HG03460 (cell line): Measurements from ENCODE around the gene FZD1.
"Not testable (repeated sequence)": the region's sequence is repeated elsewhere in the genome, so short reads cannot be mapped to it uniquely, and the experiment has no call there.

Experiments used
- ATAC-seq: cut with Tn5 transposase; IDR thresholded peaks from one replicate; pipeline ENCODE4 v1.9.1; 2021; ENCODE audit not compliant: unreplicated experiment

The FZD1 gene

GRCh38 chr7:91295576-91295975, 31.3 kb downstream of the FZD1 start:
- no peak for ATAC-seq

DNA sequence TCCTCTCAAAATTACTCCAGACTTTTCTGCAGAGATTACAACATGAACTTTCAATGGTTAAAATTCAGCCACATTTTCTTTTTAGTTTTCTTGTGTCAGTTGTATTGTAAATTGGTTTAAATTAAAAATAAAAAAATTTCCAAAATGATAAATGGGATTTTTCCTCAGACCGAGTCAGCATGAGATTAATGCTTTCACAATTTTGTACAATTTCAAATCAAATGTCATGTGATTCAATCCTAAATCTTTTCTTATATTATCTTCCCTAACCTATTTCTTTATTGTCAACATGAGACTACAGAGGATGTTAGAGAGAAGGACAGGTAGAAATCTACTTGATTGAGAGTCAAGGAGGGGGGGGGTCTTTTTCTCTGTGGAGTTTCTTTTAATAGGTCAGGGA, 33.7 kb downstream of the FZD1 start:
- ATAC-seq: no peak

- ATAC-seq: no peak
Measured at GRCh38 chr7:91299952-91300775, 35.9 kb downstream of the FZD1 start.

DNA sequence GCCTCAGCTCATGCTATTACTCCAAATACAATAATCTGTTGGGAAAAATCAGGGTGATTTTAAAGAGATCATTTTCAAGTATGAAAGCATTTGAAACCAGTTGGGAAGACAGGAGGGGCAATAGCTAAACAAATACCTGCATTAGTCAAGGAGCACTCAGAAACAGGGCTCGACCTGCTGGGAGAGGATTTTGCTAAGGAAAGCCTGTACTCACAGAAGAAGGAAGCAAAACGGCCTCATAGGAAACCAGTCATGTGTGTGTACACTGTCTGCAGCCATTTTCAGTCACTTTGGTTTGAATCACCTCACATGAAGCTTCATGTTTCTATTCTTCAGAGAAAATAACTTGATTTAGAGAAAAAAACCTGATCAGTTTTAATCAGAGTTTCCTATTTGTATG, 38.6 kb downstream of the FZD1 start:
- ATAC-seq: no peak

GRCh38 chr7:91306266-91306665, 42.0 kb downstream of the FZD1 start:
- ATAC-seq: no peak

DNA sequence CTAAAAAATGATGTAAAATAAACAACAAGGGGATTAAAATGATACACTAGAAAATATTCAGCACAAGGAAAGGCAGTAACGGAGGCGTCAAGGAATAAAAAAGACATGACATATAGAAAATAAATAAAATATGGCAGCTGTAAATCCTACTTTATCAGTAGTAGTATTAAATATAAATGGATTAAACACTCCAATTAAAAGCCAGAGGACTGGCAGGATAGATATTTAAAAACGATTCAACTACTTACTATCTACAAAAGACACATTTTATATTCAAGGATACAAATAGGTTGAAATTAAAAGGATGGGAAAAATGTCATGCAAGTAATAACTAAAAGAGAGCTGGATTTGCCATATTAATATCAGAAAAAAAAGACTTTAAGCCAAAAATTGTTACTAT, 43.2 kb downstream of the FZD1 start:
- ATAC-seq: no peak

DNA sequence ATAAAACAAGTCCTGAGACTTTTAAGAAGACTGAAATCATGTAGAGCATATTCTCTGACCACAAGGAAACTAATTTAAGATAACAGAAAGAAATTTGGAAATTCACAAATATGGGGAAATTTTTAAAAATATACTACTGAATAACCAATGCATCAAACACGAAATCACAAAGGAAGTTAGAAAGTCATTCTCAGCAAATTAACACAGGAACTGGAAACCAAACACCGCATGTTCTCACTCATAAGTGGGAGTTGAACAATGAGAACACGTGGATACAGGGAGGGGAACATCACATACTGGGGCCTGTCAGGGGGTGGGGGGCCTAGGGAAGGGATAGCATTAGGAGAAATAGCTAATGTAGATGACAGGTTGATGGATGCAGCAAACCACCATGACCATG, 44.0 kb downstream of the FZD1 start:
- ATAC-seq: not testable (repeated sequence)

DNA sequence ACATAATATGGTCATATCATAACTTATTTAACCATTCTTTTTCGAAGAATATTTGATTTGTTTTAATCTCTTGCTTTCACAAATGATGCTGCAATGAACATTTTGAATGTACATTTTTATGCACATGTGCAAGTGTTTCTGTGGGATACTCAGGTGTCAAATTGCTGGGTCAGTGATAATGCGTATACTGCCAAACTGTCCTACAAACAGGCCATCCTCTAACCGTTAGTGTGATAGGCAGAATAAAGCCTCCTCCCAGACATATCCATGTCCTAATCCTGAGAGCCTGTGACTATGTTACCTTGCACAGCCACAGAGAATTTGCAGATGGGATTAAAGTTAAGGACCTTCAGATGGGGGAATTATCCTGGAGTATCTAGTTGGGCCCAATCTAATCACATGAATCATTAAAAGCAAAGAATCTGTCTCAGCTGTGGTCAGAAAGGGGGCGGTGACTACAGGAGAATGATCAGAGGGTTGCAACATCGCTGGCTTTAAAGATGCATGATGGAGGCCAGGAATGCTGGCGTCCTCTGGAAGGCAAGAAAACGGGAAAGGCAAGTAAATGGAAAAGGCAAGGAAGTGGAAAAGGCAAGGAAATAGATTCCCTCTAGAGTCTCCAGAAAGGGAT, 46.7 kb downstream of the FZD1 start:
- no peak for ATAC-seq

- ATAC-seq: no peak
Measured at GRCh38 chr7:91311839-91312238, 47.6 kb downstream of the FZD1 start.

DNA sequence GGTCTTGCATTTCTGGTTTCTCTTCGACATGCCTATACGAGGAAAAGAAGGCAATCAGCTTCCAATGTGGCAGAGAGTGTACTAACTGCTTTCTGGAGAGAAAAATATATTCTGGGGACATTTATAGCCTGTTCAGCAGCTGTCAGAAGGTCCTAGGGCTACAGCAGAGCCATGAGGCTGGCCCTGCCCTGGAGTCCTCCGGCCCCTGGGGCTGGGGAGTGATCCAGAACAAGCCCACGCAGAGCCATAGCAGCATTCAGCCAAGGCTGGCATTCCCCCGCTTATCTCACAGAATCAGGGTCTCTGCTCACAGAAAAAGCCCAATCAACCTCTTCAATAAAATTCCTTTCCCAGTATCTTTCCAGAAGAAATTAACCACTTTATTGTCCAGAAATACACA, 48.9 kb downstream of the FZD1 start:
- no peak for ATAC-seq

- no peak for ATAC-seq
Measured at GRCh38 chr7:91314591-91315323, 50.5 kb downstream of the FZD1 start.

GRCh38 chr7:91316426-91316825, 52.2 kb downstream of the FZD1 start:
- ATAC-seq: no peak

DNA sequence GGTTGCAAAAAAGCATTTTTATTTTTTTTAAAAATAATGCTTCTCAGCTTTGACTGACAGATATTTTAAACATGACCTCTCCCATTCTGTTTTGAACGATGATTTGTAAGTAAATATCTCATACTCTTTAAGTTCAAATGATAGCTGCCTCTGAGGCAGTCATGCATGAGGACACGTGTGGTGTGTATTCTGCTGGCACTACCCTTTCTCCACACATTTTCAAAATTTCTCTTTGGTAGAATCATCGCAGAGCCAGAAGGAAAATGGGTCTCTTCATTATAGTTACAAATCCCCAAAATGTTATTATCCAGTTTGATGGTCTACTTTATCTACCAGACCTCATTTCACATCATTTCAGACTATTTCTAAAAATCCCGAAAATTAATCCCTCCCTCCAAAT, 55.1 kb downstream of the FZD1 start:
- ATAC-seq: no peak

- no peak for ATAC-seq
Measured at GRCh38 chr7:91320366-91321078, 56.3 kb downstream of the FZD1 start.
